Measurements from ENCODE around the gene FKBP4. TPM values are rescaled to one million over a fixed set of nuclear protein-coding genes. Genes with fewer than 3 reads are reported as not detected.

FKBP4 gene
- total RNA-seq, 1 donor from 2014 or later: 45.9 TPM

DNA sequence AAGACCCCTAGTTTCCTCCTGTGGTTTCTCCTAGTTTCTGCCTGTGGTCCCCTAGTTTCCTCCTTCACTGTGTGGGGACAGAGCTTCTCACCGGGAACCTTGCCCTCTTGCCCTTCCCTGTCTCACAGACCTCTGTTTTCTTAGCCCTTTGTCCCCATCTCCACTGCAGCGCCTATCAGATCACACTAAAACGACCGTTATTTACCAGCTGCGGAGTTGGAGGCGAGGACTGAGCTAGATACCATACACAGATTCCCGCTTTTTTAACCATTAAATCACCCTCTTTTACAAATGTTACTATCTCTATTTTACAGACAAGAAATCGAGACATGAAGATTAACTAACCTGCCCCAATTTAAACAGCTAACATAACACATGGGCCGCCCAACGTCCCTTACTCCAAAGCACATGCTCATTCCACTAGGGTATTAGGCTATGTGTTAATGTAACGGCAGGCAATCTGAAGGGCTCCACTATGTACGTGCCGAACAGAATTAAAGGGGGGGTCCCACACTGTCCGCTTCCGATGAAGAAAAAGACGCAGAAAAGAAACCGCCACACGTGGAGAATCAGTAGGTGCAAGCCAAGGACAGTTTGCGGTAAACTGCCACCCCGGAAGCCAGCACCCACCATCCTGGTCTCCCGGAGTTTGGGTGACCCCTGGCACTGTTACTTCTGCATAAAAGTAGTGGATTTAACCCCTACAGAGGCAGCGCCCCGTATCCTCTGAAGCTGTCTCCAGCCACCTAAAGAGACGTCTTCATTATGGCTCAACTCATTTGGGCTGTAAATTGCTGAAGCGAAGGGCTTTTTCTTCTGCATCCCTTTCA is 1.9 kb upstream of the FKBP4 start:
- Histone ChIP-seq H3K36me3 (peaks cover 0 to 6% of the 10 kb centered on the region in 2 donors), H3K4me1 (peaks cover 26% of the 10 kb centered on the region), H3K9me3 (no peaks in the 10 kb centered on the region), H3K27ac (no peak overlapping the region), H3K4me3 (no peak overlapping the region), H3K27me3 (no peaks in the 10 kb centered on the region)
- no peak for DNase-seq (ENCODE audit: extremely low spot score in 2 of 2)
- TF ChIP-seq CTCF (IDR thresholded peaks at IDR 0.05) (no peak), POLR2AphosphoS5 (IDR thresholded peaks at IDR 0.05; ENCODE audit: insufficient read depth in 1 of 2, low read depth in 1 of 2) (no peak), POLR2A (IDR thresholded peaks at IDR 0.05) (no peak)
- intact Hi-C loops (cut with DNase I): no loop called here

- Histone ChIP-seq H3K27ac (peak overlapping the region; percentile 99), H3K36me3 (peaks cover 0 to 10% of the 10 kb centered on the region in 2 donors), H3K9me3 (no peaks in the 10 kb centered on the region), H3K4me3 (no peak overlapping the region), H3K27me3 (no peaks in the 10 kb centered on the region), H3K4me1 (peaks cover 29% of the 10 kb centered on the region)
- intact Hi-C loops (cut with DNase I): no loop called here
- no peak for DNase-seq (ENCODE audit: extremely low spot score in 2 of 2)
- TF ChIP-seq CTCF (IDR thresholded peaks at IDR 0.05): no peak
- no peak for TF ChIP-seq POLR2AphosphoS5 (IDR thresholded peaks at IDR 0.05; ENCODE audit: insufficient read depth in 1 of 2, low read depth in 1 of 2)
- TF ChIP-seq POLR2A (IDR thresholded peaks at IDR 0.05): no peak
Measured at GRCh38 chr12:2793561-2793960, 1.2 kb upstream of the FKBP4 start.

DNA sequence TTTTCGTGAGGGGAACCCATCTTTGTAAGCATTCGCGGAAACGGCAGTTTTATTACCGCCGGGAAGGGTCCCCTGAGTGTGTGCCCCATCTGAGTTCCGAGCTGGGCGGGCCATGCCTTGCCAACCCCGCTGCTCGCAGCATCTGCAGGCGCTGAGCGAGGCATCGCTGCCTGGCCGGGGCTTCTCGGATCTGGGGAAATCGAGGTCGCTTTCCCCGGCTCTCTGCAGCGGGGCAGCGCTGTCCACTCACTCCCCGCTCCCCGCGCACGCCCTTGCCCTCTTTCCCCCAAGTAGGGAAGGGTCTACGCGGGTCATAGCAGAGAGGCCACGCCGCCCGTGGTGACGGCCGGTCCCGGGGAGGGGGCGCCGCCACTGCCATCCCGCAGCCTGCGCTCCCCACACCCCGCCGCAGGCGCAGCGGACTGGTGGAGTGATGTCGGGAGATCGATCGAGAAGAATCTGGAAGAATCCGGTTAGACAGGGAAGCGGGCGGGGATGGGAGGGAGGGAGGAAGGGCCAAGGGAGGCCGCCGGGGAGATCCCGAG is 507 bp upstream of the FKBP4 start:
- Histone ChIP-seq H3K27me3 (no peaks in the 10 kb centered on the region), H3K36me3 (peaks cover 0 to 17% of the 10 kb centered on the region in 2 donors), H3K27ac (peak overlapping the region; percentile 99), H3K9me3 (no peaks in the 10 kb centered on the region), H3K4me3 (peak overlapping the region; percentile 64 to 93), H3K4me1 (peaks cover 33% of the 10 kb centered on the region)
- DNase-seq (ENCODE audit: extremely low spot score in 2 of 2): no peak
- intact Hi-C loops (cut with DNase I): no loop called here
- no peak for TF ChIP-seq CTCF (IDR thresholded peaks at IDR 0.05)
- TF ChIP-seq POLR2AphosphoS5 (IDR thresholded peaks at IDR 0.05; ENCODE audit: insufficient read depth in 1 of 2, low read depth in 1 of 2): peak in 1 of 2 donors; percentile 88

GRCh38 chr12:2795291-2796186 is 769 bp downstream of the FKBP4 start:
- Histone ChIP-seq H3K27ac (peak overlapping the region; percentile 99), H3K27me3 (no peaks in the 10 kb centered on the region), H3K36me3 (peaks cover 0 to 29% of the 10 kb centered on the region in 2 donors), H3K9me3 (no peaks in the 10 kb centered on the region), H3K4me1 (peaks cover 46% of the 10 kb centered on the region), H3K4me3 (peak overlapping the region; percentile 64 to 93)
- no peak for DNase-seq (ENCODE audit: extremely low spot score in 2 of 2)
- intact Hi-C loops (cut with DNase I): no loop called here
- TF ChIP-seq POLR2AphosphoS5 (IDR thresholded peaks at IDR 0.05; ENCODE audit: insufficient read depth in 1 of 2, low read depth in 1 of 2): peak; percentile 69 to 74
- TF ChIP-seq POLR2A (IDR thresholded peaks at IDR 0.05): peak in 1 of 2 donors; percentile 21
- peak in 1 of 3 experiments; percentile 5 for TF ChIP-seq CTCF (IDR thresholded peaks at IDR 0.05)

All from vagina (tissue), 2 donors.